Measurements from ENCODE around the gene HSP90B1.
A peak's percentile ranks its signal among the peaks of the same experiment; 100 is the strongest.

The HSP90B1 gene

GRCh38 chr12:103948746-103949406 lies 18.7 kb downstream of the HSP90B1 start:
- Mint-ChIP-seq H3K4me3 (no peak overlapping the region), H3K4me1 (peaks cover 6% of the 10 kb centered on the region), H3K27ac (no peak overlapping the region), H3K36me3 (peaks cover 26% of the 10 kb centered on the region), H3K27me3 (no peaks in the 10 kb centered on the region), H3K9me3 (no peaks in the 10 kb centered on the region)
- no peak for ATAC-seq (ENCODE audit: low read depth)
- no peak for DNase-seq (ENCODE audit: low spot score in 2 of 2)

GRCh38 chr12:103952497-103952896 lies 22.3 kb downstream of the HSP90B1 start:
- H3K27me3 Mint-ChIP-seq = no peaks in the 10 kb centered on the region
- H3K4me1 Mint-ChIP-seq = peaks cover 24% of the 10 kb centered on the region
- peaks cover 17% of the 10 kb centered on the region for H3K36me3 Mint-ChIP-seq
- H3K4me3 Mint-ChIP-seq = no peak overlapping the region
- ATAC-seq (ENCODE audit: low read depth) (no peak), DNase-seq (ENCODE audit: low spot score in 2 of 2) (no peak)
- no peaks in the 10 kb centered on the region for H3K9me3 Mint-ChIP-seq
- peak overlapping the region; percentile 22 for H3K27ac Mint-ChIP-seq

- peak overlapping the region; percentile 99 for H3K4me3 Mint-ChIP-seq
- H3K9me3 Mint-ChIP-seq = no peaks in the 10 kb centered on the region
- peaks cover 8% of the 10 kb centered on the region for H3K36me3 Mint-ChIP-seq
Observed at GRCh38 chr12:103955811-103956508, 25.8 kb downstream of the HSP90B1 start.

GRCh38 chr12:103956509-103957027 lies 26.4 kb downstream of the HSP90B1 start:
- Mint-ChIP-seq H3K36me3 (peaks cover 8% of the 10 kb centered on the region), H3K4me3 (peak overlapping the region; percentile 99), H3K4me1 (peaks cover 25% of the 10 kb centered on the region), H3K27ac (peak overlapping the region; percentile 98), H3K27me3 (no peaks in the 10 kb centered on the region), H3K9me3 (no peaks in the 10 kb centered on the region)
- ATAC-seq (ENCODE audit: low read depth) (no peak), DNase-seq (ENCODE audit: low spot score in 2 of 2) (no peak)

More at GRCh38 chr12:103955811-103956508, 25.8 kb downstream of the HSP90B1 start:
- Mint-ChIP-seq H3K27ac (peak overlapping the region; percentile 98), H3K27me3 (no peaks in the 10 kb centered on the region), H3K4me1 (peaks cover 25% of the 10 kb centered on the region)
- ATAC-seq (ENCODE audit: low read depth) = no peak
- no peak for DNase-seq (ENCODE audit: low spot score in 2 of 2)

GRCh38 chr12:103957865-103958388 lies 27.7 kb downstream of the HSP90B1 start:
- H3K27ac Mint-ChIP-seq = peak overlapping the region; percentile 98
- ATAC-seq (ENCODE audit: low read depth) = no peak
- peaks cover 22% of the 10 kb centered on the region for H3K4me1 Mint-ChIP-seq

GRCh38 chr12:103958621-103959020 lies 28.4 kb downstream of the HSP90B1 start:
- Mint-ChIP-seq H3K27ac (no peak overlapping the region), H3K4me1 (peaks cover 21% of the 10 kb centered on the region), H3K36me3 (peaks cover 1% of the 10 kb centered on the region), H3K27me3 (no peaks in the 10 kb centered on the region), H3K4me3 (no peak overlapping the region), H3K9me3 (no peaks in the 10 kb centered on the region)
- ATAC-seq (ENCODE audit: low read depth) (no peak), DNase-seq (ENCODE audit: low spot score in 2 of 2) (no peak)

More at GRCh38 chr12:103957865-103958388, 27.7 kb downstream of the HSP90B1 start:
- H3K4me3 Mint-ChIP-seq = peak overlapping the region; percentile 99
- H3K9me3 Mint-ChIP-seq = no peaks in the 10 kb centered on the region
- peaks cover 2% of the 10 kb centered on the region for H3K36me3 Mint-ChIP-seq
- H3K27me3 Mint-ChIP-seq = no peaks in the 10 kb centered on the region
- no peak for DNase-seq (ENCODE audit: low spot score in 2 of 2)

- Mint-ChIP-seq H3K9me3 (no peaks in the 10 kb centered on the region), H3K27ac (no peak overlapping the region), H3K27me3 (no peaks in the 10 kb centered on the region), H3K36me3 (peaks cover 1% of the 10 kb centered on the region), H3K4me1 (peaks cover 18% of the 10 kb centered on the region), H3K4me3 (no peak overlapping the region)
- DNase-seq (ENCODE audit: low spot score in 2 of 2) = no peak
- ATAC-seq (ENCODE audit: low read depth) = no peak
Observed at GRCh38 chr12:103960616-103961227, 30.5 kb downstream of the HSP90B1 start.

GRCh38 chr12:103962493-103962892 lies 32.3 kb downstream of the HSP90B1 start:
- Mint-ChIP-seq H3K27ac (peak overlapping the region; percentile 55), H3K4me1 (peaks cover 18% of the 10 kb centered on the region), H3K36me3 (no peaks in the 10 kb centered on the region)

GRCh38 chr12:103964805-103965204 lies 34.6 kb downstream of the HSP90B1 start:
- no peak for DNase-seq (ENCODE audit: low spot score in 2 of 2)

More at GRCh38 chr12:103962493-103962892, 32.3 kb downstream of the HSP90B1 start:
- no peak for ATAC-seq (ENCODE audit: low read depth)
- Mint-ChIP-seq H3K27me3 (no peaks in the 10 kb centered on the region), H3K9me3 (no peaks in the 10 kb centered on the region), H3K4me3 (no peak overlapping the region)
- no peak for DNase-seq (ENCODE audit: low spot score in 2 of 2)

GRCh38 chr12:103965255-103965589 lies 35.0 kb downstream of the HSP90B1 start:
- peaks cover 29% of the 10 kb centered on the region for H3K4me1 Mint-ChIP-seq
- H3K27ac Mint-ChIP-seq = peak overlapping the region; percentile 96
- peaks cover 5% of the 10 kb centered on the region for H3K36me3 Mint-ChIP-seq
- H3K9me3 Mint-ChIP-seq = no peaks in the 10 kb centered on the region
- ATAC-seq (ENCODE audit: low read depth) (no peak), DNase-seq (ENCODE audit: low spot score in 2 of 2) (no peak)
- H3K27me3 Mint-ChIP-seq = no peaks in the 10 kb centered on the region
- H3K4me3 Mint-ChIP-seq = peak overlapping the region; percentile 97

More at GRCh38 chr12:103964805-103965204, 34.6 kb downstream of the HSP90B1 start:
- Mint-ChIP-seq H3K27ac (peak overlapping the region; percentile 96), H3K4me3 (peak overlapping the region; percentile 97), H3K36me3 (peaks cover 5% of the 10 kb centered on the region), H3K9me3 (no peaks in the 10 kb centered on the region), H3K4me1 (peaks cover 29% of the 10 kb centered on the region), H3K27me3 (no peaks in the 10 kb centered on the region)
- ATAC-seq (ENCODE audit: low read depth) = no peak

- peak; percentile 92 for ATAC-seq (ENCODE audit: low read depth)
- no peaks in the 10 kb centered on the region for H3K9me3 Mint-ChIP-seq
Observed at GRCh38 chr12:103965590-103966504, 35.6 kb downstream of the HSP90B1 start, which contains the start of gene TDG. TDG (plus strand) TSS chr12:103965872; CDS start chr12:103966038, 166 bp downstream.

GRCh38 chr12:103966736-103967135 lies 36.5 kb downstream of the HSP90B1 start:
- Mint-ChIP-seq H3K4me1 (peaks cover 34% of the 10 kb centered on the region), H3K4me3 (peak overlapping the region; percentile 97), H3K27me3 (no peaks in the 10 kb centered on the region), H3K9me3 (no peaks in the 10 kb centered on the region), H3K36me3 (peaks cover 7% of the 10 kb centered on the region), H3K27ac (peak overlapping the region; percentile 96)
- no peak for DNase-seq (ENCODE audit: low spot score in 2 of 2)
- ATAC-seq (ENCODE audit: low read depth) = no peak

More at GRCh38 chr12:103965590-103966504, 35.6 kb downstream of the HSP90B1 start, which contains the start of gene TDG:
- no peaks in the 10 kb centered on the region for H3K27me3 Mint-ChIP-seq
- peak; percentile 82 to 95 for DNase-seq (ENCODE audit: low spot score in 2 of 2)
- peaks cover 29% of the 10 kb centered on the region for H3K4me1 Mint-ChIP-seq
- H3K36me3 Mint-ChIP-seq = peaks cover 5% of the 10 kb centered on the region
- peak within 1 kb of the TSS; percentile 96 for H3K27ac Mint-ChIP-seq
- peak within 1 kb of the TSS; percentile 97 for H3K4me3 Mint-ChIP-seq

GRCh38 chr12:103969391-103969790 lies 39.2 kb downstream of the HSP90B1 start:
- no peaks in the 10 kb centered on the region for H3K9me3 Mint-ChIP-seq
- no peaks in the 10 kb centered on the region for H3K27me3 Mint-ChIP-seq
- DNase-seq (ENCODE audit: low spot score in 2 of 2) (no peak), ATAC-seq (ENCODE audit: low read depth) (no peak)
- no peak overlapping the region for H3K27ac Mint-ChIP-seq
- peaks cover 41% of the 10 kb centered on the region for H3K4me1 Mint-ChIP-seq
- no peak overlapping the region for H3K4me3 Mint-ChIP-seq
- H3K36me3 Mint-ChIP-seq = peaks cover 10% of the 10 kb centered on the region

Measured in memory B cell (primary cell).